HG03108 (cell line): Measurements from ENCODE around the gene FAM111B.
A peak's percentile ranks its signal among the peaks of the same experiment; 100 is the strongest.
"Not testable (repeated sequence)": the region's sequence is repeated elsewhere in the genome, so short reads cannot be mapped to it uniquely, and the experiment has no call there.

ENCODE experiments used
- ATAC-seq: cut with Tn5 transposase; IDR thresholded peaks from one replicate; pipeline ENCODE4 v1.9.1; 2021; ENCODE audit warnings: moderate library complexity; ENCODE audit not compliant: unreplicated experiment

Gene FAM111B

DNA sequence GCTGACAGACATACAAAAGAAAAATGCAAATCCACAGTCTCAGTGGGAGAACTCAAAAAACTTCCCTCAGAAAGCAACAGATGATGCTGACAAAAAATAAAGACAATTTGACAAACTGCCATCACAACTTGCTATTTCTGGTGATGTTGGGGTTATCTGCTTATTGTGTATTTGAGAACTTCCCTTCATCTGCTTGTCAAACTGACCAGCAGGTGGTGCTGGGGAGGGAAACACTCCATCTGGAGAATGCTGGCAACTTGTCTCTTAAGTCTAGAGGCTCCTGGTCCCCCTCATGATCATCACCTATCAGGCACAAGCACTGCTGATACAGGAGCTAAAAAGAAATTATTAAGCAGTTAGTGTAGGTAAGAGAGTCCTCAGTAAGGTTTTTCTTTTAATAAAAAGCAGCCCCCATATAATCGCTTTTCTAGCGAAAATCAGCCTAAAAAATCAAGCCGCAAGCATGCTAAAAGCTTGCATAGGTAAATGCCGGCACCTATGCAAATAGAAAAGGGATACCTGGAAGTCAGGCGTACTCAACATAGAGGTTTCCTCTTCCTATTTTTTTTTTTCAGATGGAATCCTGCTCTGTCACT is 9.8 kb upstream of the FAM111B start:
- no peak for ATAC-seq

DNA sequence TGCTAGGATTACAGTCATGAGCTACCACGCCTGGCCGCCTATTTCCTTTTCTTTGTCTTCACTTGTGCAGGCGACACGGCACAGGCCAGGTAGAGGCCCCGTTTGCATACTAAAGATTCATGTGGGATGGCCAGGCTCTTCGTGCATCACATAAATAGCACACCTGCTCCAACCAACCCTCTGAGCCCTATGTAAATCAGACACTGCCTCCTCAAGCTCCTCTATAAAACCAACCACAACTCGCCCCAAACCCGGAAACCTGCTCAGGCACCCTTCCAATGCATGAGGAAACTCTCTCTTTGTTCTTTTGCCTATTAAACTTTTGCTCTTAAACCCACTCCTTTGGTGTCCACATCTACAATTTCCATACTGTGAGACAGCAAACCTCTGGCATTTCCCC is 9.1 kb upstream of the FAM111B start:
- not testable (repeated sequence) for ATAC-seq

DNA sequence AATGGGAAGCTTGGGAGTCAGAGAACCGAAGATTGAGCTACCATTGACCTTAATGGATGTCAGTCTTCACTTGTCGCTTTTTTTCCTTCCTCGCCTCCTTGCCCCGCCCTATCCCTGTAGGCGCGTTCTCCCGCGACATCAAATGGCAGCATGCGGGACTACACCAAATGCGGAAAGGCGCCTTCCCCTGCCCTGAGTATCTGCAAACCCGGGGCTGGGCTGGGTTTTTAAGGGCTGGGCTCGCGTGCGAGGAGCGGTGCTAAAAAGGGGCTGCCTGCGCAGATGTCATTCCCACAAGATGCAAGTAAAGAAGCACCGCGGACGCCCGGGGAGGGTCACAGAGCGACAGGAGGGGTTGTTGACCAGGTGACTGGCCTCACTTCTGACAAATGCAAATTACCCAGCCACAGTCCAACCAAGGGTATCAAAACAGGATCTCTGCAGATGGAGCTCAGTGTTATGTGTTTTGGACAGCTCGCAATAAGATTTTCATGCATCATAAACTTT is 4.7 kb upstream of the FAM111B start:
- ATAC-seq, result peak; percentile 52

DNA sequence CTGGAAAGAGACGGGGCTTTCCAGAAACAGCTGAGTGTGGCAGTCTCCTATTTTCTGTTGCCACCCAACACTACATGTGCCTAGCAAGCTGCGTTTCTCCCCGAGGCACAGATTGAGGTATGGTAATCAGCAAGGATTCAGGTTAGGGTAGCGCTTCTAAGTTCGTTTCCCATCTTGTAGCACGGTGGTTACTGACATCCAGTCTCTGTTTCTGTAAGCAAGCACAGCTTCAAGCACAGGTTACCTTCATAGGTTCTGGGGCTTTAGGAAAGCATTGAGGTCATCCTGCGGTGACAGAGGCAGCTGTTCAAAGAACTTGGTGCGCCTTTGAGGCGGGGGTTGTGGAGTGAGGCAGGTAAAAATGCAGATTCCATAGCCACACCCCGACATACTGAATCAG is 684 bp downstream of the FAM111B start:
- peak; percentile 22 for ATAC-seq

DNA sequence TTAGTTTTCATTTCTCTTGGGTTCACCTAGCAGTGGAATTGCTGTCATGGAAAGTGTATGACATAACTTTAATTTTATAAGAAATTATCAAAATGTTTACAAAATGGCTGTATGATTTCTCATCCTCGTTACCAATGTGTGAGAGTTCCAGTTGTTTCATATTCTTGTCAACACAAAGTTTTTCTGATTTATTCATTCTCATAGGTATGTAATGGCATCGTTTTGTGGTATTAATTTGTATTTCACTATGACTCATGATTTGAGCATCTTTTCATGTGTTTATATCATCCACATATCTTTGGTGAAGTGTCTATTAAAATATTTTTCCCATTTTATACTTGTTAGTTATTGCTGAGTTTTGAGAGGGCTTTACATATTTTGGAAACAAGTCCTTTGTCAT is 5.5 kb downstream of the FAM111B start:
- ATAC-seq, result no peak

DNA sequence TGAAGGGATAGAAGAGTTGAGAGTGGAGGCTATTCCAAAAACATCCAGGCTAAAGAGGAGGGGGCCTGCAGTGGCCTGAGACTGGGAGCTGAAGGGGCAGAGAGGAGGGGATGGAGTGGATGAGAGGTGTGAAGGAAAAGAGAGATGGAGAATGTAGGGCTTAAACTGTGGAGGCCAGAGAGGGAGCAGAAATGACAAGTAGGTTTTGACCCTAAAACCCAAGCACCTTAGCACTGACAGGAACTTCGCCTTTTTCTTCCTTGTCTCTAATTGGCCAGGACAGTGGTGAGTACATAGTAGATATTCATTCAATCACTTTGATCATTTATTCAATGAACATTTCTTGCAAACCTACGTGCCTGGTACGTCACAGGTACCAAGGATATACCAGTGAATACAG is 7.3 kb downstream of the FAM111B start:
- no peak for ATAC-seq

DNA sequence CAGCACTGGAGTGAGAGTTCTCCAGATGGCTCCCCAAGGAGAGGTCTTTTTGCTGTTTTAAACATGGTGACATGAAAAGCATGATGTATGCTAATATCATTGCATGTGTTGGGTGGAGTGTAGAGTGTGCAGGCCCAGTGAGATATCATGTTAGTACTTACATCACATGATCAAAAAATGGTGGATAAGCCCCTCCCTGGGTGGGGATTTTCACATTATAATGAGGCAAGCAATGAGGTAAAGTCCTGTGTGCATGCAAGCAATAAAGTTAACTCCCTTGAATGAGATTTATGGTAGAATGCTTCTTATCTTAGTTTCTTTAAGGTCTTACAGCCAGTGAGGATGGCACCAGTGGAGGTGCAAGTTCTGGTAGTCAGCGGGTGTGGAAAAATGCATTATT is 8.5 kb downstream of the FAM111B start:
- ATAC-seq, result no peak

DNA sequence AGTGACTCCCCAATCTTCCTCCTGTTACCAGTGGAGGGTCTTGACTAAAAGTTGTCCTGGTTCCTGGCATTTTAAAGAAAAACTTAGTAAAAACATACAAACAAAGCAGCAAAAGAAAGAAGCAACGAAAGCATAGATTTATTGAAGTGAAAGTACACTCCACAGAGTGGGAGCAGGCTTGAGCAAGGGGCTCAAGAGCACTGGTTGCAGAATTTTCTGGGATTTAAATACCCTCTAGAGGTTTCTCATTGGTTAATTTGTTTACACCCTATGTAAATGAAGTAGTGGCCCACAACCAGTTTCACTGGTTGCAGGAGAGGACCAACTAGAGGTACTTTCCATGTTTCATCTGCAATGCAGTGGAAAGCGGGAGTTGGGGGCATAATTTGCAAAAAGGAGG is 10.7 kb downstream of the FAM111B start:
- no peak for ATAC-seq

DNA sequence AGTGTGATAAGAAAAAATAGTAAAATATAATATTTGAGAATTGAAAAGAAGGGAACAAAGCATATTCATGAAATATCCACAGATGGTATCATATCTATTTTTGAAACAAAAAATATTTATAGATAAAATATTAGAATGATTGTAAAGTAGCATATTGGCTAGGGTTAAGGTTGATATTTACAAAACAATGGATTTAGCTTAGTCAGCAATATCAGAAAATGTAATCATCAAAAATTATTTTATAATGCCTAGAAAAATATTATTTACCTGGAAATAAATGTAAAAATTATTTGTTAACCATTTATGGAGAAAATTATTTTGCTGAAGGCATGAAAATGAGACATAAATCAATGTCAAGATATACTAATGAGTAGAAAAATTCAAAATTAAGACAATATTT is 12.8 kb downstream of the FAM111B start:
- ATAC-seq, result no peak

DNA sequence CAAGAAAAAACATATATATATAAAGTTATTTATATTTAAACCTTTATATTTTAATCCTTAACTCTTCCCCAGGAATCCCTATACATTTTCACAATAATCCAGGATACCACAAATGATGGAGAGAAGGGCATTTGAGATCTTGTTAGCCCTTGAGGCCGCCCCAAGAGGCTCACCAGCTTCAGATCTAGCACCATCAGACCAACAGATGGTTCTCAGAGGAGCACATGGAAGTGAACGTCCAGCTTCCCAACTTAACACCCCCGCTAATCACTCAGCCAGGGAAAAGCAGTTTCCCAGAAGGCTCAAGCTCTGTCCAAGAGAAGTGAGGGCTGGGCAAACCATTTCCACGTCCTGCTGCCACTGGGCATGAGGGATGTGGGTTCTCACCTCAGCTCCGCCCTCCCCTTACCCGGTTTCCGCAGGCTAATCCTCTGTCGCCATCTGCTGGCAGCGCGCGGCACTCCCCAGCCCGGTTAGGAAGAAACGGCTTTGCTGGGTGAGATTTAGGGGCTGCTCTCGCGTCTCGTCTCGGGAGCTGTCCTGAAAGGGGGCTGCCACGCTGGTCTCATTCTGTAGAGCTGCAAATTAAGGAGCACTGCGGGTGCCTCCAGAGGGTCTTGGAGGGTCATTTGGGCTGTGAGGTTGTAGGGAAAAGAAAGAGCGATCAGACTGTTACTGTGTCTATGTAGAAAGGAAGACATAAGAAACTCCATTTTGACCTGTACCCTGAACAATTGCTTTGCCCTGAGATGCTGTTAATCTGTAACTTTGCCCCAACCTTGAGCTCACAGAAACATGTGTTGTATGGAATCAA is 28.8 kb downstream of the FAM111B start:
- ATAC-seq, result peak; percentile 97

DNA sequence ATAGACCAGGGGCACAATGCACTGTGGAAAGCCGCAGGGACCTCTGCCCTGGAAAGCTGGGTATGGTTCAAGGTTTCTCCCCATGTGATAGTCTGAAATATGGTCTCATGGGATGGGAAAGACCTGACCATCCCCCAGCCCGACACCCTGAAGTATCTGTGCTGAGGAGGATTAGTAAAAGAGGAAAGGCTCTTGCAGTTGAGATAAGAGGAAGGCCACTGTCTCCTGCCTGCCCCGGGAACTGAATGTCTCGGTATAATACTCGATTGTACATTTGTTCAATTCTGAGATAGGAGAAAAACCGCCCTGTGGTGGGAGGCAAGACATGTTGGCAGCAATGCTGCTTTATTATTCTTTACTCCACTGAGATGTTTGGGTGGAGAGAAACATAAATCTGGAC is 29.5 kb downstream of the FAM111B start:
- ATAC-seq, result not testable (repeated sequence)

DNA sequence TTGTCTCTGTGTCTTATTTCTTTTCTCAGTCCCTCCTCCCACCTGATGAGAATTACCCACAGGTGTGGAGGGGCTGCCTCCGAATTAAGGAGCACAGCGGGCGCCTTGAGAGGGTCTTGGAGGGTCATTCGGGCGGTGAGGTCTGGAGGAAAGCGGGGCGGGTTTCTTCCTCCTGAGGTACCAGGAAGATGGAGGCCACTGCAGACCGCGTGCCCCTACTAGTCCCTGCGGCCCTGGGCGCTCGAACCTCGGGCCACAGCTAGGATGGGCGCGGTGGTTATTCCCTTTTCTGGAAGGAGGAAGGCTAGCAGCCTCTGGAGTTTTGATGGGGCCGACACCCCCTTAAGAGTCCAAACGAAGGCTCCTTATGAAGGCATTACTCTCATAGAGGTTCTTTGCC is 30.2 kb downstream of the FAM111B start:
- no peak for ATAC-seq

DNA sequence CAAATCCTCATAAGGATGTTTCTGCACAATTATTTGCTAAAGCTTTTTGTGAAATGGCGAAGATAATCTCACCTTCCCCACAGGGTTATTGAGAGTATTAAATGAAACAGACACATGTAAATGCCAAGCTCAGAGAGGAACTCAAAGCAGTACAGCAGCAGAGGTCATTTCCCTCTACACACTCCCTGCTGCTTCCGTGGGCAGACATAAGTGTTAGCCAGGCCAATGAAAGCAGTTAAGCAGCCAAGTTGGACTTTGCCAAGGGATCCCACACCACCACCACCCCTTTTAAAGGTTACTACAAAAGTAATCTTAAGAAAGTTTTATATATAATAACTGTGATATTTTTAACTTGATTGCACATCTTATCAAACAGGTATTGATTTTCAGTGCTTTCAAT is 31.6 kb downstream of the FAM111B start:
- no peak for ATAC-seq

DNA sequence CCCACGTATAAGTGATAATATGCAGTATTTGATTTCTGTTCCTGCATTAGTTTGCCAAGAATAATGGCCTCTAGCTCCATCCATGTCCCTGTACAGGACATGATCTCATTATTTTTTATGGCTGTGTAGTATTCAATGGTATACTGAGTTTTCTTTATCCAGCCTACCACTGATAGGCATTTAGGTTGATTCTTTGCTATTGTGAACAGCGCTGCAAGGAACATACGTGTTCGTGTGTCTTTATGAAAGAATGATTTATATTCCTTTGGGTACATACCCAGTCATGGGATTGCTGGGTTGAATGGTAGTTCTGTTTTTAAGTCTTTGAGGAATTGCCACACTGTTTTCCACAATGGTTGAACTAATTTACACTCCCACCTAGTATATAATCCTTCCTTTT is 34.2 kb downstream of the FAM111B start:
- no peak for ATAC-seq

DNA sequence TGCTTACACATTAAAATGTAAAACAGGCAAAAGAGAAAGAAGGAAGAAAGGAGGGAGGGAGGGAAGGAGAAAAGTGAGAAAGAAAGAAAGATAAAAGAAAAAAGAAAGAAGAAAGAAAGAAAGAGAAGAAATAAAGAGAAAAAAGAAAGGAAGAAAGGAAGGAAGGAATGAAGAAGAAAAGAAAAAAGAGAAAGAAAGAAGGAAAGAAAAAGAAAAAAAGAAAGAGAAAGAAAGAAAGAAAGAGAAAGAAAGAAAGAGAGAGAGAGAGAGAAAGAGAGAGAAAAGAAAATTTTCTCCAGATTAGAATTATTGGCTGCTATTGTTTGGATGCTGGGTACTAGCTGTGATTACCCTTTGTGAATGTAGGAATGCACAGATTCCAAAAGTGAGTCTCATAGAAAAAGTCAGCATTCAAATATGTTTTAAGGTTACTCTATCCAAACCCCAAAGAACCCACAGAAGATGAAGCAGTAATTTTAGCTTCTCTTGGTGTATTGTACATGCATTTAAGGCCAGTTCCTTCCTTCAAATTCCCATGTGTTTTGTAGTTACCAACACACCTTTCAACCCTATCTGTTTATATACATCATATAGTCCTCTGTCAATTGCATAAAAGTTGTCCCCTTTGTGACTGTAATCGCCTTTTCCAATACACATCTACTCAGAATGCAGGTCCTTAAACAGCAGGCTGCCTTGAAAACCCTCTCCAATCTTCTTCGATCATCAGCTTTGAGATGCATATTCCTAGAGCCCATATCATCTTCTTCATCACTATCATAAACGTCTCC is 34.8 kb downstream of the FAM111B start:
- ATAC-seq, result no peak

DNA sequence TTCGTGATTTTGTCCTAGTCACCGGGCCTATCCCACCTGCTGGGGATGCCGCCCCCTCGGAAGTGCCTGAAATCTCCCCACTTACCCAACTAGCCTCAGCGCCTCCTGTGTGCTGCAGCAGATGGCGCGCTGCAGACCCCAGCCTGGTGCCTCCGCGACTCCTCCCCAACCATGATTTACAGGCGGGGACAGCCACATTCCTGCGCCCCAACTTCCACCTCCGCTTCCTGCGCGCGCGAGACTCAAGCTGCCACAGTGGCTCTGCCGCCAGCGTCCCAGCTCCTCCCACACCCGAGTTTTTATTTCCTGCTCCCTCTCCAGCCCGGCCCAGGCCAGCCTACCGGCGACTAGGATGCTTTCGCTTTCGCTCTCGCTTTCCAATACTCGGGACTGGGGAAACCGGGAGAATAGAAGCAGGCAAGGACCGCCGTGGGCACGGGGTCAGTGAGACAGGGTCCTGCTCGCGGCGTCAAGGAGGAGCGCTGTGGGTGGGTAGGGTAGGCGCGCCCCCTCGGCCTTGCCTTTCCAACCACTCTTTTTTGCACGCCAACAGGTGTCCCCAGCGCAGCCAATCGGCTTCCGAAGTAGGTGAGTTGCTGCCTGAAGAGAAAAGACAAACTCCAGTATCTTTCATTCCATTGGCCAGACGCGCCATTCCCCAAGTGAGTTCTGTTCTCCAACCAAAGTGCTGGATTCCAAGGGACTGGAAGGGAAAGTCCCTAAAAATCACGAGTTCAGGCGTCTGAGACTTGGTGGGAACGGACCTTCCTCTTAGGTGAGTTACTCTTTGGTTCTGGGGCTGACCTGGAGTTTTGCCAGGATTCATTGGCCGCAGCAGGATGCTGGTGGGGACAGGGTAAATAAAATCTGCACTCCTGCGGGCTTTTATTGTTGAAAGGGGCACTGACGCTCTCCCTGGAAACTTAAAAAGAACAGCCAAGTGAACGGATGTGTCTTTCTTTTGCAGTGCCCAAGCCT is 35.8 kb downstream of the FAM111B start, which contains the start of gene FAM111A:
FAM111A (plus strand) TSS at position 327 of the 978 bp plus-strand sequence. CDS start 6,017 bp downstream, outside the sequence.
- ATAC-seq, result peak; percentile 68

DNA sequence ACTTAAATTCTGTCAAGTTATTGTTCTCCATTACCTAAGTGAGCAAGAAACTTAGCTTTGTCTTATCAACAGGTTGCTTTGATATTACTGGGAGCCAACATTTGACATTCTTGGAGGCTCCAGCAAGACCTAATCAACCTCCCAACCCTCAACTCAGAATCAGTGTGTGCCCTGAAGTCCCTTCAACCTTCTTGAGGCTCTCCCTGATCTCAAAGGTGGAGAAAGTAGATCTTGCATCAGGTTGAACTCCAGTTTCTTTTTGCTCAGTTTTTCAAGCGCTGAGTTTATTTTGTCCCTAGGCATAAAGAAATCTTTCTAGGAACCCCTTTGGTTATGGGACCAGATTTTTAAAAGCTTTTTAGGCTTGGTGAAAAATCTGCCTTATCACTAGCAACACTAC is 37.1 kb downstream of the FAM111B start:
- no peak for ATAC-seq

DNA sequence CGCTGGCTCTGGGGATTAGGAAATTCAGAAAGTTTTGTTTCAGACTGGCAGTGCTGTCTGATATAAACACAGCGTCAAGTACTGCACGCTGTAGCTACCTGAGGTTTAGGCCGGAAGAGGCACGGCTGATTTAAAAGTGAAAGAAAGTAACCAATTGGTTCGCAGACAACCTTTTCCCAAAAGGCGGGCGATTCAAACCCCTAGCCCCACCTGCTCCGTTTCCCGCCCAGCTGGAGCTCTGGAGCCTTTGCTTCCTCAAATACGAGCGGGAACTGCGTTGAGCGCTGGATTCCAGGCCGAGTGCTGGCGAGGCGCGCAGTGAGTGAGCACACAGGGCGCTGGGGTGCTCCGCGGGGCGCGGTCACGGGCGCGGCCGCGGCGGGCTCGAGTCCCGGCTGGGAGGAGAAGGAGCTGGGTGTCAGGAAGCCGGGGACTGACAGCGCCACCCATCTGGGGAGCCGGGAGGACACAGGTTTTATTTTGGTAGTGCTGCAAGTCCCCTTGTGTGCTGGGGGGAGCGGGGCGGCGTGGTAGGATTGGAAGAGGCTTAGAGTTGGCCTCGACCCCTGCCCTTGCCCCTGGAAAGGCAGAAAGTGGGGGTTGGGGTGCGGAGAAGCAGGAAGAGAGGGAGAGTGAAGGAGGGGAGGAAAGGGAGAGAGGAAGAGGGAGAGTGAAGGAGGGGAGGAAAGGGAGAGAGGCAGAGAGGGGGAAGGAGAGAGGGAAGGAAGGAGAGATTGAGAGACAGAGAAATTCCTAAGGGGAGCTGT is 37.7 kb downstream of the FAM111B start:
- peak; percentile 51 for ATAC-seq

DNA sequence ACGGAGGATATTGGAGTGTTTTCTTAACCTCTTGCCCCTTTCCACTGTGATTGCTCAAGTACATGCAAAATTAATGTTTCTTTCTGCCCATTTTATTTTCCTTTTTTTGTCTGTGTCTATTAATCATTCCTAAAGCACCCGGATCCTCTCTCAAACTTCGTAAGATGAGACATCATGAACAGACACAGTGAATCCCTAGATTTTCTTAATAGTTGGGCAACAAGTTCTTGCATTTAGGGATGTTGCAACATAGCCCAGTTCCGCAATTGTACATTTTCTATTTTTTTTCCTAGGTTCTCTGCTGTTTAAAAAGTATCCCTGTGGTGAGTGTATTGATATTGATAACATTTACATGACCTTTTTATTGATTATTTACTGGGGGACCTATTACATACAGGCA is 38.5 kb downstream of the FAM111B start:
- no peak for ATAC-seq

DNA sequence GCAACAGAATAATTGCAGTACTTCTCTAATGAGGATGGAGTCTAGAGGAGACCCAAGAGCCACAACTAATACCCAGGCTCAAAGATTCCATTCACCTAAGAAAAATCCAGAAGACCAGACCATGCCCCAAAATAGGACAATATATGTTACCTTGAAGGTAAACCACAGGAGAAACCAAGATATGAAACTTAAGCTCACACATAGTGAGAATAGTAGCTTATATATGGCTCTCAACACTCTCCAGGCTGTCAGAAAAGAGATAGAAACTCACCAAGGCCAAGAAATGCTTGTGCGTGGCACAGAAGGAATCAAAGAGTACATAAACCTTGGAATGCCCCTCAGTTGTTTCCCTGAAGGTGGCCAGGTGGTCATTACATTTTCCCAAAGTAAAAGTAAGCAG is 44.7 kb downstream of the FAM111B start:
- ATAC-seq, result peak; percentile 49
